Measurements from ENCODE around the gene PRRG2.

PRRG2 gene

GRCh38 chr19:49640113-49640898 lies 59.2 kb downstream of the PRRG2 start, which contains the start of gene RRAS:
Gene RRAS, minus strand, starts transcription at chr19:49640143. Its CDS starts 45 bp downstream, at chr19:49640098.
- DNase-seq (ENCODE audit: low spot score), result peak; percentile 95

Data from HuH-7 (cell line).